A204.1 (cell line): Measurements from ENCODE around the gene SCRT2.
"Not testable (repeated sequence)": the region's sequence is repeated elsewhere in the genome, so short reads cannot be mapped to it uniquely, and the experiment has no call there.

Experiments
- FAIRE-seq: peaks from 2 replicates; lab custom pipeline; 2012; peaks lifted over from hg19 to GRCh38; lab: Jason Lieb, UNC

The SCRT2 gene

DNA sequence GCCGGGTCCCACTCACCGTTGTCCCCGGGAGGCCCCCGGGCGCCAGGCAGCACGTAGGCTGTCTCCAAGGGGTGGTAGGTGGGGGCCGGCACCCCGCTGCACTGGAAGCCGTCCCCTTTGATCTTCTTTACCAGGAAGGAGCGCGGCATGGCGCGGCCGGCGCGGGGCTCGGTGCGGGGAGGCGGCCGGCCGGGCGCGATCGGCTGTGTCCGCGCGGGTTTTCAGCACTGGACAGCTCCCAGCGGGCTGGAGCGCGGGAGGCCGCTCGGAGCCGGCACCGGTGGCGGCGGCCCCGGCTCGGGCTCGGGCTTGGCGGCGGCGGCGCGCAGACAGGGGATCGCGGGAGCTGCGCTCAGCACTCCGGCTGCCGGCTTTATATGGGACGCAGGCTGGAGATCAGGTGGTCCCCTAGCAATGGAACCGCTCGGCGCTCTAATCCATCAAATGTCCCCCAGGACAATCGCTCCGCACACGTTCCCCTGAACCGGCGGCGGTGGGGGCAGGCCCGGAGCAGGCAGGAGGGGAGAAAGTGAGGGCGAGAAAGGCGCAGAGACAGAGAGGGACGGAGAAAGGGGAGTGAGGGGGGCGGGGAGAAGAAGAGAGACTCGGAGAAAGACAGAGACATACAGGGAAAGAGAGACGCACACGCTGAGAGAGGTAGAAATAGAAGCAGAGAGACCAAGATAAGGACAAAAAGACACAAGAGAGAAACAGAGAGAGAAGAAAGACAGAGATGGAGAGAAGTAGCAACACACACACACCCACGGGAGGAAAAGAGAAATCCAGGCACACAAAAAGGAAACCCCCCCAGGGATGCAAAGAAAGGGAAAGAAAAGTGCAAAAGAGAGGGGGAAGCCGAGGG is at the start of gene SCRT2:
TSS of gene SCRT2 (minus strand) at position 350 of the 862 bp plus-strand sequence. CDS start at position 149, 201 bp downstream.
- no peak for FAIRE-seq

DNA sequence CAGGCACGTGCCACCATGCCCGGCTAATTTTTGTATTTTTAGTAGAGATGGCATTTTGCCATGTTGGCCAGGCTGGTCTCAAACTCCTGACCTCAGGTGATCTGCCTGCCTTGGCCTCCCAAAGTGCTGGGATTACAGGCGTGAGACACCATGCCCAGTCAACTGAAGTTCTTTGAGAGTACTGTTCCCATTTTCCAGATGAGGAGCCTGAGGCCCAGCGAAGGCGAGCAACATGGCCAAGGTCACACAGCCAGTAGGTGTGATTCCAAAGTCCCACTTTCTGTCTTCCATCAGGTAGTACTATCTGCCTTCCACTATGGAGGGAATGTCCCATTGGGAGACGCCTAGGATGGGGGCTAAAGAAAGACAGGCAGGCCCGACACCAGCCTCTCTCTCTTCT is 49.2 kb upstream of the SCRT2 start:
- not testable (repeated sequence) for FAIRE-seq

DNA sequence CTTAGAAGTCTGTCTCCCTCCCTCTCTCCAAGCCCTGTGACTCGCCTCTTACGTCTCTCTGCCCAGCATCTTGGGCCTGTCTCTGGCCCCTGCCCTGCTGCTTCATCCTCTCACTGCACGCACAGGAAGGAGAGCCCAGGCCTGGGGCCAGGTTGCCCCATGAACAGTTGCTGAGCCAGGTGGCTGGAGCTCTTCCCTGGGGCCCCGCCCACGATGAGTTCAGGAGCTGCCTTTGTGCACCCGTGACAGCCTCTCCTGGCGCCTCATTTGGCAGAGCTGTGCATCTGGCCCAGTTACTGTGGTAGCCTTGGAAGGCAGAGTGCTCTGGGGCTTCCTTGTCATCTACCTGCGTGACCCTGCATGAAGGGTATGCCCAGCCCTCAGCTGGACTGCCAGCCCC is 48.2 kb upstream of the SCRT2 start:
- FAIRE-seq, result no peak

DNA sequence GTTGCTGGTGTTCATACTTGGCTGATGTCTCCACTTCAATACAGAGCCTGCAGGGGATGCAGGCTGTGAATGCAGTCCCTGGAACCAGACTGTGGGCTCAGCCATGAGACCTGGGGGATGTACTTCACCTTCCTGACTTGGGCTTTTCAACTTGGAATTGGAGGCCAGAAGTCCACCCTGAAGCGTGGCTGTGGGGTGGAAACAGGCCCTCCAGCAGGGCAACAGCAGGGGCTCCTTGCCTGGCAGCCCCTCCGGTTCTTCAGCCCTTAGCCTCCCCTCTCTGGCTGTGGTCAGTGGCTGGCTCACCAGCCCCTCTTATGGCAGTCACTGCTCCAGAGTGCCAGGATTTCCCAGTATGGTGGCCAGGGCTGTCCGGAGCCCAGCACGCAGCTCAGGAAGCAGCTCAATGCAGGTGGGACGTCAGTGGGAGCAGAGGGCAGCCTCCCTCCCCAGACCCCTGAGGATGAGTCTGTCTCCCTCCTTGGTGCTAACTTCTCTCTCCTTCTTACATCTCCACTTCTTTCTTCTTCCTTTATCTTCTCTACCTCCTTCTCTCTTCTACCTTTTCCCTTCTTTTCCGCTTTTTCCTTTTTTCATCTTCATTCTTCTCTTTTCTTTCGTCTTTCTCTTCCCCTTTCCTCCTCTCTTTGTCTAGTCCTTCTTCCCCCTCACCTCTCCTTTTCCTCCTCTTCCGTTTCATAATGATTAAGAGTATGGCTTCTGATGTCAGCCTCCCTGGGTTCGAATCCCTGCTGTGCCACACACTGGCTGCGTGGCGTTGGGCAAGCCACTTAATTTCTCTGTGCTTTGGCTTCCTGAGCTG is 47.4 kb upstream of the SCRT2 start:
- FAIRE-seq, result no peak

DNA sequence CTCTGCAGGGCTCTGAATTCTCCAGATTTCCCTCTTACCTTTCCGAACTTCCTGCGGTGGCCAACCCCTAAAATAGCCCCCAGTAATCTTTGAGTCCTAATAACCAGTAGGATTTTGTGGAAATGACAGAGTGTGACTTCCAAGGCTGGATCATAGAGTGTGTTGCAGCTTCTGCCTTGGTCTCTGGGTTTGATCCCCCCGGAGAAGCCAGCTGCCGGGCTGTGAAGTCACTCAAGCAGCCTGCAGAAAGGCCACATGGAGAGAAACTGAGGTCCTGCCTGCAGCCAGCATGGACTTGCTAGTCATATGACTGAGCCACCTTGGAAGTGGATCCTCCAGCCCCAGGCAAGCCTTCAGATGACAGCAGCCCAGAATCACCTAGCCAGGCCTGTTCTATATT is 46.3 kb upstream of the SCRT2 start:
- no peak for FAIRE-seq

DNA sequence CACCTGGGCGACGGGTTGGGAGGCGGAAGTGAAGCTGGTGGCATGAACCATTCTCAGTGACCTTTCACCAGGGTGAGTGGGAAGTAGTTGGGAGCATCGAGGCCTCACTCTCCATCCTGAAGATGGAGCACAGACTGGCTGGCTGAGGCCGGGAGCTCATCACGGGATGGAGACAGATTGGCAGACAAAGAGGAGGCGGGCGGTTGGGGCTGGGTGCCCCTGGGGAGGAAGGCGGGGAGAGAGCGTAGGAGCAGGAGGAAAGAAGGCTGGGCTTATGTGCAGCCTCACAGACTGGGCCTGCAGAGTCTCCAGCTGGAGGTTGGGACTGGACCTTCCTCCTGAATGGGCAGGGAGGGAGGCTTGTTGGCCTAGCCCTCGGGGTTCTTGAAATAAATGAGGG is 44.2 kb upstream of the SCRT2 start:
- no peak for FAIRE-seq

DNA sequence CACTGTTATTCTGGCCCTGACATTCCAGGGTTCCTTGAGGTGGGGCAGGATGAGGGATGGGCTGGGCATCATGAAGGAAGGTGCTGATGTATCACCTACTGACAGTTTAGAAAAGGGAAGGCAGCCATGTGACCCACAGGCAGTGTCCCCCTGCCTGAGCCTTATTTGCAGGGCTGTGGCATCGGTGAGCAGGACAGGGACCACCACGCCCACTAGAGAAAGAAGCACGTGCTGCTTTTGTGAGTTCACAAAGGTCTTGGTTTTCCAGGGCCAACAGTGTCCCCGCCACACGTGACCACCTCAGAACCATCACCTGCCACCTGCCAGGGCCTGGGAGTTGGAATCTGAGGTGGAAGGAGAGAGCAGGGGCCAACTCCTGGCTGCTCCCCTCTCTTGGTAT is 43.5 kb upstream of the SCRT2 start:
- no peak for FAIRE-seq

DNA sequence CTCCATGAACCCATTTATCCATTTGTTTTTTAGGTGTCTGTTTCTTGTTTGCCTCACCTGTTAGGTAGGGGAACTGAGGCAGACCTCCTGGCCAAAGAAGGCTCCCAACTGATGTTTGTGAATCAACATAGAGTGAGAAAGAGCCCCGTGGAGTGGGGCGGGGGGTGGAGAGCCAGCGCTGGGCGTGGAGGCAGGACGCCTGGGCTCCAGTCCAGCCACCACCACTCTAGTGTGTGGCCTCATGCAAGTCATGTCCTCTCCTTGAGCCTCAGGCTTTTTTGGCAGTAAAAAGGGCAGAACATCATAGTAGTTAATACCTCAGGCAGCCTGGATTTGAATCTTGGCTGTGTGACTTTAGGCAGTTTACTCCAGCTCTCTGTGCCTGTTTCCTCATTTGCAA is 42.2 kb upstream of the SCRT2 start:
- FAIRE-seq, result no peak

DNA sequence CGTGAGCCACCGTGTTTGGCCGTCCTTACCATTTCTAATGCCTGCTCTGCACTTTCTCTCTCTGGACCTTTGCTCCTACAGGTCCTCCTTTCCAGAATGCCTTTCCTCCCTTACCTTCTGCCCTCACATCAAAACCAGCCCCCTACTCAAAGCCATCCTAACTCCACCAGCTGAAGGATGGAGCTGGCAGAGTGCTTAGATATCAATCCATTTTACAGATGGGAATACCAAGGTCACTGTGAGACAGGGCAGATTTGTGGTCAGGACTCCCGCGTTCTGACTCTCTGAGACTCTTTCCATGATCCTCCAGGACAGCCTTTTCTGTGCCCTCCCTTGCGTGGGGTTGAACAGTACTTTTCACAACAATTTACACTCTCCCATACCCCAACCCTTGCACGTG is 41.7 kb upstream of the SCRT2 start:
- FAIRE-seq, result no peak

DNA sequence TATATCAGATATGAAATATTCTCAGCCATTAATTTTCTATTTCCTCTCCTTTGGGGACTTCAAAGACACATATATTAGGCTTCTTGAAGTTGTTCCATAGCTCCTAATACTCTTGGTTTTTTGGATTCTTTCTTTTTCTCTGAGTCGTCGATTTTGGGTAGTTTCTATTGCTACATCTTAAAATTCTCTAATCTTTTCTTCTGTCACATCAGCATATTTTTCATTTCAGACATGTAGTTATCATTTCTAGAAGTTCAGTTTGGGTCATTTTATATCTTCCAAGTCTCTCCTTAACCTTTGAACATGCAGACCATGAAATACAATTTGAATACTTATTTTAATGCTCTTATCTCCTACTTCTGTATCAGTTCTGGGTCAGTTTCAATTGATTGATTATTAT is 38.9 kb upstream of the SCRT2 start:
- no peak for FAIRE-seq

DNA sequence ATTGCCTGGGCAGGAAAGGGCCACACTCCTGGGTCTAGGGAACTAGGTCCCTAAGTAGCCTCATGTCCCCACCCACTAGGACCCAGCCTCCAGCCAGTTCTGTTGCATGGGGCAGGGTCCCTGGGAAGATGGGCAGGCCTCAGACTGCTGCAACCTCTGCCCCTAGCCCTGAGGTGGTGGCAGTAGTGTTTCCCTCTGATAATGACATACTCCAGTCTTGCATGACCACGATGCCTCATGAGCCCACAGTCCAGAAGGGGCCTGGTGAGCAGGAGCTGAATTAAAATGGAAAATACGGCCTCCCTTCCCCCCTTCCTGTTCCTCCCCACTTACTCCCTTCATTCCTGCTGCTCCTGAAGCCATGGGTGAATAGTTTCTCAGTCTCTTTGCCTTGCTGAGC is 36.0 kb upstream of the SCRT2 start:
- FAIRE-seq, result no peak

DNA sequence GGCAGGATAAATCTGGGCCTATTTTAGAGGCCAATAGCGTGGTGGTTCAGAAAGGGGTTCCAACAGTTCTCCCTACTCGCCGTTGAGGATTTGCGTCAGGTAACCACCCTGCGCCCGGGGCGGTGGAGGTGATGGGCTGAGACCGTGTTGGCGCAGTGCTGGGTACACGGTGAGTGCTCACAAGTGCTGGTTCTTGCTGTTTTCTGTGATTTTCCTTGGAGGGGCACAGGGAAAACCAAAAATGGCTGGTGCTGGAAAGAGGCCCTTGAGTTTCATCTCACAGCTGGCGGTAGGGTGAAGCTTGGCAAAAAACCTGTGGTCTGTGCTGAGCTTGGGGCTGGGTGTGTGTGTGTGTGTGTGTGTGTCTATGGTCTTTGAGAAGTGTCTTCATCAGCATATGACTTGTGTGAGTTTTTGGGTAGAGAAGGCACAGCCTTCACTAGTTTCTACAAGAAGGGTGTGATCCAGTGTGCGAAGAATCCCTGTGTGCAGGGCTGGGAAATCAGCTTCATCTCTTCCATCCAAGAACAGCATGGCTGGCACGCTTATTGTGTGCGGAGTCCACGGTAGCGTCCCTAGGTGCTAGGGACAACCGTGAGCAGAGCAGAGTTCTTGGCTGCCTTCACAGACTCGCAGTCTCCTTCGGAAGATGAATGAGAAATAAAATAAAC is 35.3 kb upstream of the SCRT2 start:
- no peak for FAIRE-seq

DNA sequence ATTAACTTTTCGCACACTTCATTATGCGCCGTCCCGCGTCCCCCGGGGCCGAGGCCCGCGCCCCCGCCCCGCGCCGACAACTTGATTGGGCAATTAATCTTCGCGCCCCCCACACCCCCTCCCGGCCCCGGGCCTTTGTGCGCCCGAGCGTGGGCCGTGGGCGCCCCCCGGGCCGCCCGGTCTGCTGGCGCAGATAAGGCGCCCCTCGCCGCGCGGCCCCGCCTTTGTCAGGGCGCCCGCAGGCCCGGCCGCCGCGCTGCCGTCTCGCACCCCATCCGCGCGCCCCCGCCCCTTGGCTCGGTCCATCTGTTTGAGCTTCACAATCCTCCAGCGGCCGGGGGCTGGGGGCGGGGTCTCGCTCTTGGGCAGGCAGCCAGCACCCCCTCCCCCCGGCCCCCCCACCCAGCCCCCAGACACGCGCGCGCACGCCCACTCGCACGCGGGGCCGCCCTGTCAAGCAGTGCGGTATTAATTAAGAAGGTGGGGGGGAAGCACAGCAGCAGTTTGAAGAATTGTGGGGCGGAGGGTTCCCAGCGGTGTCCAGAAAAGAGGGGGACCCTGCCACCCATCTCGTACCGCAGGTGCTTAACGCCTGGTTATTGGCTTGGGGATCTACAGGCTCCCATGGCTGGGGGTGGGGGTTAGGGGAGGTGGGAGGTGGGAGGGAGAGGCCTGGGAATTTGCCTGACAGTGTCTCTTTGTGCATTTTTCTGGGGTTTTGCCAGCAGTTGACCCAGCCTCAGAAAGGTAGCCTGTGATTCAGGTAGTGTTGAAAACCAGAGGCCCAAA is 34.6 kb upstream of the SCRT2 start:
- FAIRE-seq, result no peak

DNA sequence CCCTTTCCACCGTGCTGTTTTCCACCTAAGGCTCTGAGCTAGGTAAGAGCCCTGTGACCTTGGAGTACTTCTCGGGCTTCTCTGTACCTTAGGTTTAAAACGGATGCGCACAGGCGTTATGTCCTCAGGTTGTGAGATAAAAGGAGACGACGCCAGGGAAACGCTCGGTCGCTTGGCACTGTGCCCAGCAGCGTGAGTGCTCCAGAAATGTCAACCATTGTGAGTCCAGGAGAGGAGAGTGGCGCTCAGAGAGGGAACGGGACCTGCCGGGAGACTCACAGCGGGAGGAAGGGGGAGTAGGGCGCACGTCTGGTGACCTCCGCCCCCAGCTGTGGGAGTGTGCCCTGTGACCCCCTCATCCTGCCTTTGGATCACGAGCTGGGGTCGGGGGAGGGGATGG is 33.8 kb upstream of the SCRT2 start:
- FAIRE-seq, result no peak

DNA sequence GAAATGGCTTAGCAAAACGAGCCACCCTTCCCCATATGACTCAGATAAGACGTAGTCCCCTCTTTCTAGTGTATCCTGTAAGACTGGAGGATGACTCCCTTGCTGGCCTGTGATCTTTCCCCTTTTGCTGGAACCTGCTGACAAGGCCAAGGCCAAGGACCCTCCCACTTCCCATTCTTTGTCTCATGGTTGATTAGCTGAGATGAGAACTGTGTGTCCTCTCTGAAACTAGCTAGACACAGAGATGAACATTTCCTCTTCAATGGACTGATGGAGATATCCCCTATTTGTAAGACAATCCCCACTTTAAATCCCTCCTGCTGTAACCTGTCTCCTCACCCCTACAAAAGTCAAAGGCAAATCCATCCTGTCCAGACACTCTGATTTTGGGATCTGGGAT is 33.4 kb upstream of the SCRT2 start:
- FAIRE-seq, result no peak

DNA sequence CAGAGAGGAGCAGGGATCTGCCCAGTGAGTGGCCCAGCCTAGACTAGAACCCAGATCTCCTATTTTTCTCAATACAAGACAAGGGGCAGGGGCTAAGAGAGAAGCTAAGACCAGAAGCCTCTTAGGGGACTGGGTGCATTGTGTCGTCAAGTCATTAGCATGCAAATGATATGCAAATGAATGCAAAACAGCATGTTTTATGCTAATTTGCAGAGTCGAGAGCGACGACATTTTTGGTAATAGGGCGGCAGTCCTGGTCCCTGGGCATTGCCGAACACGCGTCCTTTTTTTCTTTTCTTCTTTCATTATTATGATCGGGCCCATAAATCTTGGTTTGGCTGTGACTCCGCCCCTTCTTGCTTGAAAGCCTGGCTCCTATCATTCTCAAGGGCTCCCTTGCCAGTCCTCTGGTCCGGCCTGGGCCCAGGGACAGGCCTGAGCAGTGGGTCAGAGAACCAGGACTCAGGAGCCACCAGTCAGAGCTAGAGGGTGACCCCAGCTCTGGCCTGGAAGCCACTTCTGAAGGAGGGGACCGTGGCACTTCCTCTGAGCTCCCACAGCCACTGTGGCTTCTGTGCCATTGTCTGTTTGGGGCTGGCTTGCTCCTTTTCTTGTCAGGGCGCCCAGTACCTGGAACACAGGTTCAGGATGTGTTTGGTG is 32.0 kb upstream of the SCRT2 start:
- no peak for FAIRE-seq

DNA sequence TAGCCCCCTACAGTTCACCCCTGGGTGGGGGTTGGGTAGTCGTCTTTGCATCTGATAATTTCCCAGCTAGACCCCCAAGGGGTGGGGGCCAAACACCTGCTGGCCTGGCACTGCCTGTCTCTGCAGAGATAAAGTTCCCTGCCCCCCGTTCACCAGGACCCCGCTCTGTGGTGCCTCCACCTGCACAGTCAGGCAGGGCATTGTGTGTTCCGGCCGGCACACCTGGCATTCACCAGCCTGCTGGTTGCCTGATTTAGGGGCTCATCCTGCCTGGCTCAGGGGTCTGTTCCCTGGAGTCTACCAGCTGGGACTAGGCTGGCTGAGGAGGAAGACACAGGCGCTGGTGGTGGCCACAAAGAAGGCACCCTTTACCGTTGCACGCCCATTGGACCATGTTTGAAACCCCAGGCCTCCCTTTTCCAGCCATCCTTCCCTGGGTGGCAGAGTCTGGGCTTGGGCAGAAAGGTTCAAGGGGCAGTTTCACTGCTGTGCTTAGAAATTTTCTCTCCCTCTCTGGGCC is 30.8 kb upstream of the SCRT2 start:
- FAIRE-seq, result no peak

DNA sequence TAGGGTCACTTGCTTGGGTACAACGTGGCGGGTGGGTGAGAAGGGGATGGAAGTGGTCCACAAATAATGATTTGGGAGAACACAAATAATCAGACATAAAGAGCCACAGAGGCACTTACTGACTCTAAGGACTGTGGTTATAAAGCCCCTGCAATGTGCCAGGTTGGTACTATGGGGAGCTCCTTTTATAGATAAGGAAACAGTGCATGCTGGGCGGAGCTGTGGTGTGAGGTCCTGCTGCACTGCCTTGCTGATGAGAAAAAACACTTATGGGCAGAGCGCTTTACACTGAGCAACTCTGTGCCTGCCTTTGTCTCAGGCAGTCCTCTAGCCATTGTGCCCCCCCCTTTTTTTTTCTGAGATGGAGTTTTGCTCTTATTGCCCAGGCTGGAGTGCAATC is 29.1 kb upstream of the SCRT2 start:
- no peak for FAIRE-seq

DNA sequence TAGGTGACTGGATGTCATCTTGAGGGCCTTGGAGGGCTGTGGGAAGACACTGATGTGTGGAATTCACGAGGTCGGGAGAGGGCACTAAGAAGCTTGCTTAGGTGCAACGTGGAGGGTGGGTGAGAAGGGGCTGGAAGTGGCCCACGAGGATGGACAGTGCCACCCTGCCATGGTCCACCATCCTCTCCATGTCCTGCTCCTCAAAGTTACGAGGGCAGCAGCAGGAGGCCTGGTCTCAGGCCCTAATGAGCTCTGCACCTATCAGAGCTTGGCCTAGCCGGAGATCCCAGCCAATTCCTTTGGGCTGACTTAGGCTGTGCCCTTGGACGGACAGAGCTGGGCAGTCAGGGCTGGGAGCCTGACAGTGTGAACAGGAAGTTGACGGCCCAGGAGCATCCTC is 27.8 kb upstream of the SCRT2 start:
- no peak for FAIRE-seq

DNA sequence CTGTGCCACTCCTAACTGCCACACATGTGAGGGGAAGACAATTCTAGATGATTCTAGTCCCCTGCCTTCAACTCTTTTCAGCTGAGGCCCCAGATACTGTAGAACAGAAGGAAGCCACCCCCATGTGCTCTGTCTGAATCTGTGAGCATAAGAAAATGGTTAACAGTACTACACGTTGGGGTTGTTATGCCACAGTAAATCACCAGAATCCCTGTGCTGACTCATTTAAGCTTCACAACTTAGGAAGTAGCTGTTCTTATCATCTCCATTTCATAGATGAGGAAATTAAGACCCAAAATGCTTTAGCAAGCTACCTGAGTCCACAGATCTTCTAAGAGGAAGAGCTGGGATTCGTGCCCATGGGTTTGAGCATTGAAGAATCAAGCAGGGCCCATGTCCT is 27.4 kb upstream of the SCRT2 start:
- no peak for FAIRE-seq

DNA sequence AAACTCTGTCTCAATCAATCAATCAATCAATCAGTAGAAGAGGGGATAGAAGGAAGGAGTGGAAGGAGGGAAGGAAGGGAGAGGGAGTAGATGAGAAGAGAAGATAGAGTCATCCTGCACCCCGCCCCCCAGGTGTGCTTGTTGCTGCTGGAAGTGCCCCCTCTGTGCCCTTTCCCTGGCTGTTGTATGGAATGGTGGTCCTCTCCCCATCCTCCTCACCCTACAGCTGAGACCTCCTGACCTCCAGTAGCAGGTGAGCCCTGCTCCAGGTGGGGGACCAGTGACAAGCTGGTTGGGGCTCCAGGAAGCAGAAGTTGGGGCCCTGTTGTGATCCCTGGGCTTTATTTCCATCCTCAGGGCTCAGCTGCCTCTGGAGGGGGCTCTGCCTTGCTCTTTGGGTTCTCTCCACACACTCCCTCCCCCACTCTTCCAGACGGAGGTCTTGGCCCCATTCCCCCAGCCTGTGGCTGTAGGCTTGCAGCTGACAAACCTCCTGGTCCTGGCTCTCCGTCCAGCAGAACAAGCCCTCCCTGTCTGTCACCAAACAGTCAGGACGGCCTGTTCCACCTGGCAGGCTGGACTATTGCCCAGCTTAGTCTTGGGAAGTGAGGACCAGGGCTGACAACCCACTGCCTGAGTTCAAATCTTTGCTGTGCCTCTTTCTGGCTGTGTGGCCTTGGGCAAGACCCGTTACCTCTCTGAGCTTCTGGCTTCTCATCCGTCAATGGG is 26.0 kb upstream of the SCRT2 start:
- FAIRE-seq, result no peak
